A549 (cell line): Measurements from ENCODE around the gene HINT2. TPM values are rescaled to one million over a fixed set of nuclear protein-coding genes. Genes with fewer than 3 reads are reported as not detected.

ENCODE experiments used
- ATAC-seq, 2 experiments: fragments of 200-7000 bp in 1 of 2; fragments of >200 bp in 1 of 2; cut with Nextera tagmentation in 1 of 2; cut with Tn5 transposase in 1 of 2; 3 replicates each; pipeline versions ENCODE4 v1.8.0 to v1.9.1; 2018 to 2020; ENCODE audit warnings: mild to moderate bottlenecking in 1 of 2, moderate library complexity in 1 of 2
- CTCF ChIA-PET: fragments of 300-600 bp; sonication (Branson Sonifier 250); formaldehyde crosslinking; extraction: SDS; loops from one replicate; lab custom pipeline; 2021; ENCODE audit warnings: antibody characterized with exemption, inconsistent platforms; lab: Yijun Ruan, JAX
- POLR2A ChIA-PET: fragments of 350-600 bp; formaldehyde crosslinking; extraction: SDS; loops from one replicate; lab custom pipeline; 2021; ENCODE audit warnings: antibody characterized with exemption, inconsistent platforms; lab: Yijun Ruan, JAX
- DNase-seq, 2 experiments: peaks; one replicate each; pipeline versions ENCODE4 v3.0.0 to v3.0.0-alpha.2; 2011 to 2016; ENCODE audit warnings: low read depth in 1 of 2, low spot score in 1 of 2
- FAIRE-seq: peaks from 2 replicates; lab custom pipeline; 2011; peaks lifted over from hg19 to GRCh38; lab: Jason Lieb, UNC
- H3K27ac ChIP-seq, 2 experiments: fragments of >200 bp; sonication (Bioruptor Twin); formaldehyde crosslinking; 3 replicates each; pipeline ENCODE4 v1.5.1; 2016 to 2017
- H3K4me1 ChIP-seq: fragments of >200 bp; sonication (Bioruptor Twin); formaldehyde crosslinking; 3 replicates; pipeline ENCODE4 v1.6.1; 2016
- H3K4me2 ChIP-seq: fragments of >200 bp; sonication (Bioruptor Twin); formaldehyde crosslinking; 3 replicates; pipeline ENCODE4 v1.6.1; 2016
- H3K4me3 ChIP-seq: fragments of >200 bp; sonication (Bioruptor Twin); formaldehyde crosslinking; 3 replicates; pipeline ENCODE4 v1.5.1; 2016
- H3K9me3 ChIP-seq: fragments of >200 bp; sonication (Bioruptor Twin); formaldehyde crosslinking; 3 replicates; pipeline ENCODE4 v1.6.1; 2016
- CBX8 ChIP-seq: fragments of 200-600 bp; sonication (generic); IDR thresholded peaks from 2 replicates; pipeline ENCODE4 v1.6.1; 2016
- EHF ChIP-seq: fragments of 250-450 bp; sonication (Bioruptor Pico); IDR thresholded peaks from 2 replicates; pipeline ENCODE4 v1.5.0; 2020; ENCODE audit warnings: mild to moderate bottlenecking
- EP300 ChIP-seq, 2 experiments: fragments of >200 bp; sonication (Bioruptor Twin); formaldehyde crosslinking; IDR thresholded peaks; 2 replicates in 1 of 2; 3 replicates in 1 of 2; pipeline ENCODE4 v1.6.1; 2016 to 2017
- FOSL2 ChIP-seq, 2 experiments: fragments of 450-650 bp in 1 of 2; fragments of >200 bp in 1 of 2; sonication (Bioruptor Twin) in 1 of 2; formaldehyde crosslinking; IDR thresholded peaks; 2 replicates each; pipeline versions ENCODE4 v1.5.0 to v1.6.1; 2016 to 2020; ENCODE audit warnings: mild to moderate bottlenecking in 1 of 2, moderate library complexity in 1 of 2
- FOXS1 ChIP-seq: fragments of 250-450 bp; sonication (Bioruptor Pico); IDR thresholded peaks from 2 replicates; pipeline ENCODE4 v1.5.0; 2020; ENCODE audit warnings: mild to moderate bottlenecking, moderate library complexity
- GATA3 ChIP-seq: IDR thresholded peaks from 2 replicates; pipeline ENCODE4 v1.6.1; 2012; ENCODE audit warnings: borderline replicate concordance
- HEYL ChIP-seq: fragments of 250-450 bp; sonication (Bioruptor Pico); IDR thresholded peaks from 2 replicates; pipeline ENCODE4 v1.8.0; 2021; ENCODE audit warnings: mild to moderate bottlenecking, moderate library complexity
- HOXB13 ChIP-seq: fragments of 250-450 bp; sonication (Bioruptor Pico); IDR thresholded peaks from 2 replicates; pipeline ENCODE4 v1.5.0; 2020; ENCODE audit warnings: low read depth, mild to moderate bottlenecking, moderate library complexity
- JUNB ChIP-seq: fragments of >200 bp; sonication (Bioruptor Twin); formaldehyde crosslinking; IDR thresholded peaks from 2 replicates; pipeline ENCODE4 v1.6.1; 2016
- KDM5A ChIP-seq: fragments of 200-600 bp; sonication (generic); IDR thresholded peaks from 2 replicates; pipeline ENCODE4 v1.6.1; 2016; ENCODE audit warnings: antibody characterized with exemption, mild to moderate bottlenecking
- MAFK ChIP-seq: fragments of 450-650 bp; IDR thresholded peaks from 2 replicates; pipeline ENCODE4 v1.6.1; 2014; ENCODE audit not compliant: partially characterized antibody
- MYC ChIP-seq: IDR thresholded peaks from 2 replicates; pipeline ENCODE4 v1.6.1; 2012; ENCODE audit warnings: mild to moderate bottlenecking, inconsistent platforms, low read length, improper control_type of control experiment, borderline replicate concordance
- NFE2L2 ChIP-seq: fragments of 150-350 bp; conservative IDR thresholded peaks from 2 replicates; pipeline ENCODE4 v1.6.1; 2014; ENCODE audit warnings: low read length
- NPAS2 ChIP-seq: fragments of 250-450 bp; sonication (Bioruptor Pico); IDR thresholded peaks from 2 replicates; pipeline ENCODE4 v1.8.0; 2022; ENCODE audit warnings: mild to moderate bottlenecking, moderate library complexity, borderline replicate concordance
- RCOR1 ChIP-seq: fragments of 150-350 bp; IDR thresholded peaks from 2 replicates; pipeline ENCODE4 v1.6.1; 2014; ENCODE audit warnings: antibody characterized with exemption, low read length, low read depth
- RNF2 ChIP-seq: fragments of 200-600 bp; sonication (generic); IDR thresholded peaks from 2 replicates; pipeline ENCODE4 v1.6.1; 2016; ENCODE audit warnings: low read depth, mild to moderate bottlenecking, antibody characterized with exemption, moderate library complexity, borderline replicate concordance
- SMC3 ChIP-seq: fragments of >200 bp; sonication (Bioruptor Twin); formaldehyde crosslinking; IDR thresholded peaks from 3 replicates; pipeline ENCODE4 v1.6.1; 2018; ENCODE audit warnings: inconsistent platforms
- TFCP2L1 ChIP-seq: fragments of 250-450 bp; sonication (Bioruptor Pico); IDR thresholded peaks from 2 replicates; pipeline ENCODE4 v1.5.0; 2021; ENCODE audit warnings: mild to moderate bottlenecking
- ZC3H11A ChIP-seq: fragments of 450-650 bp; IDR thresholded peaks from 2 replicates; pipeline ENCODE4 v1.6.1; 2014; ENCODE audit warnings: antibody characterized with exemption, mild to moderate bottlenecking
- ZNF302 ChIP-seq: fragments of 250-450 bp; sonication (Bioruptor Pico); IDR thresholded peaks from 2 replicates; pipeline ENCODE4 v1.9.0; 2021; ENCODE audit warnings: inconsistent platforms, mild to moderate bottlenecking, moderate library complexity
- WGBS: methylation state at CpG from one replicate; pipeline ENCODE4 v1.1.6; 2017; ENCODE audit errors: missing lambda C conversion rate; 5-methylcytosine and 5-hydroxymethylcytosine counted together
- polyA plus RNA-seq, 4 experiments: library from polyadenylated mRNA; depleted of rRNA in 3 of 4; stranded (reverse); fragments of >200 nt; fragmentation: RNase III in 1 of 4; extraction: RNeasy Plus Mini Kit Qiagen cat#74134 plus additional on column Dnase treatment in 1 of 4; gene quantifications; 2 replicates in 3 of 4; 3 replicates in 1 of 4; pipeline ENCODE4 v1.2.3, GENCODE V29; 2011 to 2017
- small RNA-seq, 6 experiments: library from RNA; depleted of rRNA; stranded (forward); fragments of <200 nt; gene quantifications; one replicate each; pipeline ENCODE3, GENCODE V24; 2012
- TF ChIP-seq, protein P1 (sequence below): IDR thresholded peaks from 2 replicates; pipeline ENCODE4 v1.6.1; 2012
- TF ChIP-seq, protein P2 (sequence below): fragments of 150-350 bp; IDR thresholded peaks from 2 replicates; pipeline ENCODE4 v1.6.1; 2014; ENCODE audit warnings: low read depth, mild to moderate bottlenecking, low read length
- TF ChIP-seq, protein P3 (sequence below): fragments of 450-650 bp; IDR thresholded peaks from 2 replicates; pipeline ENCODE4 v1.6.1; 2014; ENCODE audit warnings: antibody characterized with exemption
- TF ChIP-seq, protein P4 (sequence below): IDR thresholded peaks from 2 replicates; pipeline ENCODE4 v1.6.1; 2012; ENCODE audit warnings: low read depth, borderline replicate concordance

Gene HINT2
- polyA plus RNA-seq, 2 of the 4 experiments (the other 2 are of a cell fraction) = 46.9 to 69.2 TPM

DNA sequence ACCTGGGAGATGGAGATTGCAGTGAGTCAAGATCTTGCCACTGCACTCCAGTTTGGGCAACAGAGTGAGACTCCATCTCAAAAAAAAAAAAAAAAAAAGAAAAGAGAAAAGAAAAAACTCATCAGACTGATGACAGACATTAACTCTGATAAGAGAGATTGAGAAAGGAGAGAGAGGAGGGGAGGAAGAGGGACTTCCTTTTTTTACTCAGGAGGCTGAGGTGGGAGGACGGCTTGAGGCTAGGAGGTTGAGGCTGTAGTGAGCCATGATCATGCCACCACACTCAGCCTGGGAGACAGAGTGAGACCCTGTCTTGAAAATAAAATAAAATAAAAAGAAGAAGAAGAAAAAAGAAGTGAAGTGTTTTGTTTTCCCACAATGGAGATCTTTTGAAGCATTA is 51.0 kb downstream of the HINT2 start:
- 87% methylated on average over 1 of the region's 1 CpG for WGBS
- no peaks in the 10 kb centered on the region for H3K9me3 ChIP-seq
- no peak for DNase-seq
- no peak overlapping the region for H3K4me2 ChIP-seq
- H3K27ac ChIP-seq = no peak overlapping the region
- no peak for TF ChIP-seq EHF (CRISPR knock-in tag)
- TF ChIP-seq NFE2L2 = no peak
- TF ChIP-seq, protein P1, sequence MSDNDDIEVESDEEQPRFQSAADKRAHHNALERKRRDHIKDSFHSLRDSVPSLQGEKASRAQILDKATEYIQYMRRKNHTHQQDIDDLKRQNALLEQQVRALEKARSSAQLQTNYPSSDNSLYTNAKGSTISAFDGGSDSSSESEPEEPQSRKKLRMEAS = no peak
- no peak for TF ChIP-seq RNF2
- no peak for TF ChIP-seq HEYL
- TF ChIP-seq HOXB13 (CRISPR knock-in tag) = no peak
- TF ChIP-seq, protein P2, sequence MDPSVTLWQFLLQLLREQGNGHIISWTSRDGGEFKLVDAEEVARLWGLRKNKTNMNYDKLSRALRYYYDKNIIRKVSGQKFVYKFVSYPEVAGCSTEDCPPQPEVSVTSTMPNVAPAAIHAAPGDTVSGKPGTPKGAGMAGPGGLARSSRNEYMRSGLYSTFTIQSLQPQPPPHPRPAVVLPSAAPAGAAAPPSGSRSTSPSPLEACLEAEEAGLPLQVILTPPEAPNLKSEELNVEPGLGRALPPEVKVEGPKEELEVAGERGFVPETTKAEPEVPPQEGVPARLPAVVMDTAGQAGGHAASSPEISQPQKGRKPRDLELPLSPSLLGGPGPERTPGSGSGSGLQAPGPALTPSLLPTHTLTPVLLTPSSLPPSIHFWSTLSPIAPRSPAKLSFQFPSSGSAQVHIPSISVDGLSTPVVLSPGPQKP = no peak
- TF ChIP-seq TFCP2L1 (CRISPR knock-in tag) = no peak
- no peak for TF ChIP-seq FOSL2 (IDR thresholded peaks at IDR 0.05)
- TF ChIP-seq FOSL2 (CRISPR knock-in tag; IDR thresholded peaks at IDR 0.05) = no peak
- no peak for TF ChIP-seq MYC
- no peak for TF ChIP-seq MAFK
- no peak for TF ChIP-seq GATA3
- no peak for TF ChIP-seq ZC3H11A
- TF ChIP-seq, protein P3, sequence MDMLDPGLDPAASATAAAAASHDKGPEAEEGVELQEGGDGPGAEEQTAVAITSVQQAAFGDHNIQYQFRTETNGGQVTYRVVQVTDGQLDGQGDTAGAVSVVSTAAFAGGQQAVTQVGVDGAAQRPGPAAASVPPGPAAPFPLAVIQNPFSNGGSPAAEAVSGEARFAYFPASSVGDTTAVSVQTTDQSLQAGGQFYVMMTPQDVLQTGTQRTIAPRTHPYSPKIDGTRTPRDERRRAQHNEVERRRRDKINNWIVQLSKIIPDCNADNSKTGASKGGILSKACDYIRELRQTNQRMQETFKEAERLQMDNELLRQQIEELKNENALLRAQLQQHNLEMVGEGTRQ = no peak
- TF ChIP-seq ZNF302 (CRISPR knock-in tag) = no peak
- no peak for TF ChIP-seq CBX8
- ChIA-PET POLR2A (no interaction called here), CTCF (interaction anchor here (1.2 to 1.3 kb wide), 3 partner anchors 9 to 26 kb away, joined by 3 to 8 read pairs (median 4); partner anchors contain the start of gene MSMP)
- H3K4me3 ChIP-seq = no peak overlapping the region
- ATAC-seq = no peak
- peaks cover 5% of the 10 kb centered on the region; the same call in 2 of the 3 replicates for H3K4me1 ChIP-seq
- no peak for FAIRE-seq

DNA sequence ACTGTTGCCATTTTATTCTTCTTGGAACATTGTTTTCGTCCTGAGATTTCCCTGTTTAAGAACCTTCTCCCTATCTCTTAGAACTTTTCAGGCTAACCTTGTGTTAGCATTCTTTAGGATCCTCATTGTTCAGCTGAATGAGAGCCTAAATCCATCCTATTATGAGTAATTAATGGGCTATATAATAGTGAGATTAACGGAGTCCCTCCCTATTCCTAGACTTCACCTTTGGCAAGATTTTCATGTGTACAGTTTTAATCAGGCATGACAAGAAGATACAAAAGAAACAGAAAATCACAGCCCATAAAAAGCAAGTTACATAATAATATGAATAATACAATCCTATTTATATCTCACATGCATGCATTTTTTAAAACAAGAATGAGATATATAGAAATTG is 51.7 kb downstream of the HINT2 start:
- FAIRE-seq = no peak
- Histone ChIP-seq H3K4me3 (no peak overlapping the region), H3K4me1 (peaks cover 12% of the 10 kb centered on the region), H3K9me3 (no peaks in the 10 kb centered on the region), H3K4me2 (no peak overlapping the region), H3K27ac (no peak overlapping the region)
- ATAC-seq = no peak
- 92% methylated on average over 2 of the region's 2 CpGs for WGBS
- TF ChIP-seq KDM5A (no peak), ZNF302 (CRISPR knock-in tag) (no peak), FOSL2 (IDR thresholded peaks at IDR 0.05) (no peak), FOSL2 (CRISPR knock-in tag; IDR thresholded peaks at IDR 0.05) (no peak), JUNB (no peak), EP300 (IDR thresholded peaks at IDR 0.05) (no peak), RCOR1 (no peak), FOXS1 (CRISPR knock-in tag) (no peak), SMC3 (no peak), NPAS2 (no peak)
- TF ChIP-seq, protein P4, sequence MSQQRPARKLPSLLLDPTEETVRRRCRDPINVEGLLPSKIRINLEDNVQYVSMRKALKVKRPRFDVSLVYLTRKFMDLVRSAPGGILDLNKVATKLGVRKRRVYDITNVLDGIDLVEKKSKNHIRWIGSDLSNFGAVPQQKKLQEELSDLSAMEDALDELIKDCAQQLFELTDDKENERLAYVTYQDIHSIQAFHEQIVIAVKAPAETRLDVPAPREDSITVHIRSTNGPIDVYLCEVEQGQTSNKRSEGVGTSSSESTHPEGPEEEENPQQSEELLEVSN = no peak
- POLR2A ChIA-PET = interaction anchor here (0.6 to 0.7 kb wide), 2 partner anchors 17 to 427 kb away, joined by 3 to 4 read pairs; no protein-coding TSS in a partner anchor
- DNase-seq = no peak
- CTCF ChIA-PET = interaction anchor here (0.7 to 1.3 kb wide), 4 partner anchors 13 to 127 kb away, joined by 3 to 8 read pairs (median 6); no protein-coding TSS in a partner anchor

Small RNAs within 50 kb of the gene (small RNA-seq; reads per million reads assigned to genes)
- gene HINT2 = 0 to 0.26 (median 0) reads per million in 6 experiments

Other genes starting within 250 kb of the HINT2 start
- gene TESK1, start 209.8 kb downstream of the HINT2 start, polyA plus RNA-seq (2011; rRNA removed) = 16.5 and 17.4 TPM in 2 replicates
- gene TESK1, start 209.8 kb downstream of the HINT2 start, polyA plus RNA-seq (2017; fragmentation: RNase III; extraction: RNeasy Plus Mini Kit Qiagen cat#74134 plus additional on column Dnase treatment) = 29.9 to 33.0 TPM (median 30.6 TPM) in 3 replicates
- 0.87 and 1.2 TPM in 2 replicates for gene CD72, start 196.6 kb downstream of the HINT2 start, polyA plus RNA-seq (2011; rRNA removed)
- gene CD72, start 196.6 kb downstream of the HINT2 start, polyA plus RNA-seq (2017; fragmentation: RNase III; extraction: RNeasy Plus Mini Kit Qiagen cat#74134 plus additional on column Dnase treatment) = 0.10 to 0.55 TPM (median 0.44 TPM) in 3 replicates
- not detected in 2 replicates for gene SIT1, start 164.1 kb downstream of the HINT2 start, polyA plus RNA-seq (2011; rRNA removed)
- not detected in 3 replicates for gene SIT1, start 164.1 kb downstream of the HINT2 start, polyA plus RNA-seq (2017; fragmentation: RNase III; extraction: RNeasy Plus Mini Kit Qiagen cat#74134 plus additional on column Dnase treatment)
- gene RMRP, start 157.0 kb downstream of the HINT2 start, polyA plus RNA-seq (2011; rRNA removed) = 80.2 and 257 TPM in 2 replicates
- 14.7 TPM in 1 of 3 replicates, not detected in the others for gene RMRP, start 157.0 kb downstream of the HINT2 start, polyA plus RNA-seq (2017; fragmentation: RNase III; extraction: RNeasy Plus Mini Kit Qiagen cat#74134 plus additional on column Dnase treatment)
- 11.0 and 13.3 TPM in 2 replicates for gene CCDC107, start 156.8 kb downstream of the HINT2 start, polyA plus RNA-seq (2011; rRNA removed)
- gene CCDC107, start 156.8 kb downstream of the HINT2 start, polyA plus RNA-seq (2017; fragmentation: RNase III; extraction: RNeasy Plus Mini Kit Qiagen cat#74134 plus additional on column Dnase treatment) = 20.4 to 21.9 TPM (median 20.7 TPM) in 3 replicates
- 17.6 and 21.4 TPM in 2 replicates for gene ARHGEF39, start 149.8 kb downstream of the HINT2 start, polyA plus RNA-seq (2011; rRNA removed)
- gene ARHGEF39, start 149.8 kb downstream of the HINT2 start, polyA plus RNA-seq (2017; fragmentation: RNase III; extraction: RNeasy Plus Mini Kit Qiagen cat#74134 plus additional on column Dnase treatment) = 16.7 to 19.5 TPM (median 18.3 TPM) in 3 replicates
- 16.3 and 32.9 TPM in 2 replicates for gene CA9, start 141.1 kb downstream of the HINT2 start, polyA plus RNA-seq (2011; rRNA removed)
- gene CA9, start 141.1 kb downstream of the HINT2 start, polyA plus RNA-seq (2017; fragmentation: RNase III; extraction: RNeasy Plus Mini Kit Qiagen cat#74134 plus additional on column Dnase treatment) = 2.5 to 5.6 TPM (median 4.5 TPM) in 3 replicates
- 154 and 281 TPM in 2 replicates for gene TPM2, start 125.1 kb downstream of the HINT2 start, polyA plus RNA-seq (2011; rRNA removed)
- gene TPM2, start 125.1 kb downstream of the HINT2 start, polyA plus RNA-seq (2017; fragmentation: RNase III; extraction: RNeasy Plus Mini Kit Qiagen cat#74134 plus additional on column Dnase treatment) = 956 to 1,105 TPM (median 1,022 TPM) in 3 replicates
- 65.5 and 72.1 TPM in 2 replicates for gene TLN1, start 82.8 kb downstream of the HINT2 start, polyA plus RNA-seq (2011; rRNA removed)
- gene TLN1, start 82.8 kb downstream of the HINT2 start, polyA plus RNA-seq (2017; fragmentation: RNase III; extraction: RNeasy Plus Mini Kit Qiagen cat#74134 plus additional on column Dnase treatment) = 108 to 119 TPM (median 117 TPM) in 3 replicates
- 33.3 and 36.0 TPM in 2 replicates for gene CREB3, start 82.4 kb downstream of the HINT2 start, polyA plus RNA-seq (2011; rRNA removed)
- gene CREB3, start 82.4 kb downstream of the HINT2 start, polyA plus RNA-seq (2017; fragmentation: RNase III; extraction: RNeasy Plus Mini Kit Qiagen cat#74134 plus additional on column Dnase treatment) = 51.3 to 54.0 TPM (median 51.7 TPM) in 3 replicates
- gene GBA2, start 65.8 kb downstream of the HINT2 start, polyA plus RNA-seq (2011; rRNA removed) = 40.0 and 47.4 TPM in 2 replicates
- gene GBA2, start 65.8 kb downstream of the HINT2 start, polyA plus RNA-seq (2017; fragmentation: RNase III; extraction: RNeasy Plus Mini Kit Qiagen cat#74134 plus additional on column Dnase treatment) = 34.8 to 39.5 TPM (median 38.9 TPM) in 3 replicates
- gene RGP1, start 65.8 kb downstream of the HINT2 start, polyA plus RNA-seq (2011; rRNA removed) = 16.6 and 20.2 TPM in 2 replicates
- gene RGP1, start 65.8 kb downstream of the HINT2 start, polyA plus RNA-seq (2017; fragmentation: RNase III; extraction: RNeasy Plus Mini Kit Qiagen cat#74134 plus additional on column Dnase treatment) = 15.0 to 16.1 TPM (median 15.3 TPM) in 3 replicates
- 0.24 TPM in 1 of 2 replicates, not detected in the other for gene MSMP, start 60.8 kb downstream of the HINT2 start, polyA plus RNA-seq (2011; rRNA removed)
- gene MSMP, start 60.8 kb downstream of the HINT2 start, polyA plus RNA-seq (2017; fragmentation: RNase III; extraction: RNeasy Plus Mini Kit Qiagen cat#74134 plus additional on column Dnase treatment) = not detected in 3 replicates
- 18.8 and 22.8 TPM in 2 replicates for gene NPR2, start 23.5 kb downstream of the HINT2 start, polyA plus RNA-seq (2011; rRNA removed)
- gene NPR2, start 23.5 kb downstream of the HINT2 start, polyA plus RNA-seq (2017; fragmentation: RNase III; extraction: RNeasy Plus Mini Kit Qiagen cat#74134 plus additional on column Dnase treatment) = 7.8 to 8.2 TPM (median 7.8 TPM) in 3 replicates
- gene SPAG8, start 2.8 kb downstream of the HINT2 start, polyA plus RNA-seq (2011; rRNA removed) = 0.17 and 0.31 TPM in 2 replicates
- gene SPAG8, start 2.8 kb downstream of the HINT2 start, polyA plus RNA-seq (2017; fragmentation: RNase III; extraction: RNeasy Plus Mini Kit Qiagen cat#74134 plus additional on column Dnase treatment) = 0.45 to 0.71 TPM (median 0.54 TPM) in 3 replicates
- not detected in 2 replicates for gene FAM221B, start 13.7 kb upstream of the HINT2 start, polyA plus RNA-seq (2011; rRNA removed)
- gene FAM221B, start 13.7 kb upstream of the HINT2 start, polyA plus RNA-seq (2017; fragmentation: RNase III; extraction: RNeasy Plus Mini Kit Qiagen cat#74134 plus additional on column Dnase treatment) = not detected in 3 replicates
- 1.8 and 2.0 TPM in 2 replicates for gene TMEM8B, start 14.2 kb upstream of the HINT2 start, polyA plus RNA-seq (2011; rRNA removed)
- gene TMEM8B, start 14.2 kb upstream of the HINT2 start, polyA plus RNA-seq (2017; fragmentation: RNase III; extraction: RNeasy Plus Mini Kit Qiagen cat#74134 plus additional on column Dnase treatment) = 1.7 to 2.4 TPM (median 2.2 TPM) in 3 replicates
- gene OR13J1, start 55.4 kb upstream of the HINT2 start, polyA plus RNA-seq (2011; rRNA removed) = not detected in 2 replicates
- not detected in 3 replicates for gene OR13J1, start 55.4 kb upstream of the HINT2 start, polyA plus RNA-seq (2017; fragmentation: RNase III; extraction: RNeasy Plus Mini Kit Qiagen cat#74134 plus additional on column Dnase treatment)
- 0.21 TPM in 1 of 2 replicates, not detected in the other for gene HRCT1, start 91.2 kb upstream of the HINT2 start, polyA plus RNA-seq (2011; rRNA removed)
- gene HRCT1, start 91.2 kb upstream of the HINT2 start, polyA plus RNA-seq (2017; fragmentation: RNase III; extraction: RNeasy Plus Mini Kit Qiagen cat#74134 plus additional on column Dnase treatment) = 0.22 to 0.41 TPM in 2 of 3 replicates, not detected in the other
- gene SPAAR, start 94.4 kb upstream of the HINT2 start, polyA plus RNA-seq (2011; rRNA removed) = 0.05 TPM in 1 of 2 replicates, not detected in the other
- gene SPAAR, start 94.4 kb upstream of the HINT2 start, polyA plus RNA-seq (2017; fragmentation: RNase III; extraction: RNeasy Plus Mini Kit Qiagen cat#74134 plus additional on column Dnase treatment) = not detected in 3 replicates
- not detected in 2 replicates for gene OR2S2, start 143.1 kb upstream of the HINT2 start, polyA plus RNA-seq (2011; rRNA removed)
- gene OR2S2, start 143.1 kb upstream of the HINT2 start, polyA plus RNA-seq (2017; fragmentation: RNase III; extraction: RNeasy Plus Mini Kit Qiagen cat#74134 plus additional on column Dnase treatment) = not detected in 3 replicates
- gene RECK, start 221.9 kb upstream of the HINT2 start, polyA plus RNA-seq (2011; rRNA removed) = 8.3 and 8.7 TPM in 2 replicates
- 5.0 to 5.7 TPM (median 5.1 TPM) in 3 replicates for gene RECK, start 221.9 kb upstream of the HINT2 start, polyA plus RNA-seq (2017; fragmentation: RNase III; extraction: RNeasy Plus Mini Kit Qiagen cat#74134 plus additional on column Dnase treatment)